ENCODE results near the gene PRUNE1.

GRCh38 chr1:151056149-151056548 is 47.9 kb downstream of the PRUNE1 start:
- no peak for TF ChIP-seq CTCF (IDR thresholded peaks at IDR 0.05)
- TF ChIP-seq POLR2A (IDR thresholded peaks at IDR 0.05) = no peak

All from body of pancreas (tissue), 4 donors.